ENCODE measurements around the gene CRYL1.

Gene CRYL1

GRCh38 chr13:20394506-20394905, 131.2 kb downstream of the CRYL1 start:
- no peak for TF ChIP-seq CTCF (IDR thresholded peaks at IDR 0.05; ENCODE audit: low read depth, low read length)
- H3K4me3 ChIP-seq (replicated peaks in 1 of 2; ENCODE audit: low read depth in 2 of 2, low read length in 2 of 2) = no peak overlapping the region
- DNase-seq (ENCODE audit: low read depth in 2 of 2) = no peak

- TF ChIP-seq CTCF (IDR thresholded peaks at IDR 0.05; ENCODE audit: low read depth, low read length) = no peak
- no peak for DNase-seq (ENCODE audit: low read depth in 2 of 2)
- H3K4me3 ChIP-seq (replicated peaks in 1 of 2; ENCODE audit: low read depth in 2 of 2, low read length in 2 of 2) = no peak overlapping the region
These were observed 131.5 kb downstream of the CRYL1 start for GRCh38 chr13:20394169-20394501.

- no peak overlapping the region for H3K4me3 ChIP-seq (replicated peaks in 1 of 2; ENCODE audit: low read depth in 2 of 2, low read length in 2 of 2)
- TF ChIP-seq CTCF (IDR thresholded peaks at IDR 0.05; ENCODE audit: low read depth, low read length) = no peak
- DNase-seq (ENCODE audit: low read depth in 2 of 2) = no peak
These were observed 132.1 kb downstream of the CRYL1 start for GRCh38 chr13:20393273-20394168.

- DNase-seq (ENCODE audit: low read depth in 2 of 2) = no peak
- no peak overlapping the region for H3K4me3 ChIP-seq (replicated peaks in 1 of 2; ENCODE audit: low read depth in 2 of 2, low read length in 2 of 2)
- no peak for TF ChIP-seq CTCF (IDR thresholded peaks at IDR 0.05; ENCODE audit: low read depth, low read length)
These were observed 133.1 kb downstream of the CRYL1 start for GRCh38 chr13:20392530-20392929.

- no peak for TF ChIP-seq CTCF (IDR thresholded peaks at IDR 0.05; ENCODE audit: low read depth, low read length)
- H3K4me3 ChIP-seq (replicated peaks in 1 of 2; ENCODE audit: low read depth in 2 of 2, low read length in 2 of 2) = no peak overlapping the region
- DNase-seq (ENCODE audit: low read depth in 2 of 2) = no peak
These were observed 133.8 kb downstream of the CRYL1 start for GRCh38 chr13:20391597-20392452.

- no peak for TF ChIP-seq CTCF (IDR thresholded peaks at IDR 0.05; ENCODE audit: low read depth, low read length)
- H3K4me3 ChIP-seq (replicated peaks in 1 of 2; ENCODE audit: low read depth in 2 of 2, low read length in 2 of 2) = no peak overlapping the region
- DNase-seq (ENCODE audit: low read depth in 2 of 2) = no peak
These were observed 135.0 kb downstream of the CRYL1 start for GRCh38 chr13:20390526-20391175.
